K562 (cell line): ENCODE data around the gene KDM2A. TPM values are rescaled to one million over a fixed set of nuclear protein-coding genes. Genes with fewer than 3 reads are reported as not detected.

ENCODE experiments used
- ARHGAP35 ChIP-seq: fragments of 450-650 bp; IDR thresholded peaks from 2 replicates; pipeline ENCODE4 v1.6.1; 2018; ENCODE audit not compliant: partially characterized antibody
- BRD9 ChIP-seq: fragments of 450-650 bp; IDR thresholded peaks from 2 replicates; pipeline ENCODE4 v1.6.1; 2018; ENCODE audit warnings: low read depth; ENCODE audit not compliant: partially characterized antibody
- CEBPG ChIP-seq, 3 experiments: fragments of 200-800 bp in 1 of 3; sonication (Bioruptor generic) in 1 of 3; sonication (generic) in 1 of 3; formaldehyde crosslinking in 1 of 3; IDR thresholded peaks in 2 of 3; conservative IDR thresholded peaks in 1 of 3; 2 replicates each; pipeline versions ENCODE4 v1.6.1 to v1.8.0; 2016 to 2022; ENCODE audit warnings: missing compliant biosample characterization in 2 of 3, missing genetic modification characterization in 2 of 3, mild to moderate bottlenecking in 1 of 3, missing genetic modification reagents in 1 of 3
- DPF2 ChIP-seq: fragments of 450-650 bp; IDR thresholded peaks from 2 replicates; pipeline ENCODE4 v1.6.1; 2016
- ETV1 ChIP-seq: fragments of 450-650 bp; conservative IDR thresholded peaks from 2 replicates; pipeline ENCODE4 v1.6.1; 2016; ENCODE audit warnings: missing genetic modification characterization, control low read depth, low read depth, missing compliant biosample characterization
- FOXJ3 ChIP-seq: sonication (generic); formaldehyde crosslinking; IDR thresholded peaks from 2 replicates; pipeline ENCODE4 v1.4.0; 2020; ENCODE audit warnings: mild to moderate bottlenecking, missing genetic modification reagents
- GTF3C2 ChIP-seq: IDR thresholded peaks from 3 replicates; pipeline ENCODE4 v1.6.1; 2011; ENCODE audit warnings: borderline replicate concordance, mild to moderate bottlenecking, moderate library complexity; ENCODE audit not compliant: insufficient read length; ENCODE audit errors: extremely low read depth
- HIVEP1 ChIP-seq: fragments of 250-450 bp; sonication (Bioruptor Pico); IDR thresholded peaks from 2 replicates; pipeline ENCODE4 v1.4.0; 2020; ENCODE audit warnings: mild to moderate bottlenecking
- HMBOX1 ChIP-seq: sonication (generic); IDR thresholded peaks from 2 replicates; pipeline ENCODE4 v1.6.1; 2016
- KDM1A ChIP-seq, 2 experiments: fragments of 450-650 bp; IDR thresholded peaks; 2 replicates each; pipeline ENCODE4 v1.6.1; 2016; ENCODE audit warnings: mild to moderate bottlenecking in 2 of 2
- MYNN ChIP-seq, 2 experiments: sonication (generic); formaldehyde crosslinking in 1 of 2; IDR thresholded peaks; 2 replicates each; pipeline versions ENCODE4 v1.5.0 to v1.6.1; 2016 to 2020; ENCODE audit warnings: antibody characterized with exemption in 1 of 2, missing genetic modification reagents in 1 of 2
- NCOR1 ChIP-seq: fragments of 450-650 bp; IDR thresholded peaks from 2 replicates; pipeline ENCODE4 v1.6.1; 2016; ENCODE audit warnings: mild to moderate bottlenecking, moderate library complexity
- POLR2G ChIP-seq: fragments of 200-400 bp; formaldehyde crosslinking; IDR thresholded peaks from 2 replicates; pipeline ENCODE4 v1.6.1; 2017; ENCODE audit warnings: low read depth, mild to moderate bottlenecking, antibody characterized with exemption, low read length, moderate library complexity
- PURB ChIP-seq: sonication (generic); formaldehyde crosslinking; IDR thresholded peaks from 2 replicates; pipeline ENCODE4 v1.9.0; 2021; ENCODE audit warnings: low read depth, mild to moderate bottlenecking, missing genetic modification reagents
- SRSF1 ChIP-seq: fragments of 200-400 bp; formaldehyde crosslinking; IDR thresholded peaks from 2 replicates; pipeline ENCODE4 v1.6.1; 2017; ENCODE audit warnings: mild to moderate bottlenecking, low read depth, low read length, moderate library complexity
- TGIF2 ChIP-seq: sonication (generic); formaldehyde crosslinking; IDR thresholded peaks from 2 replicates; pipeline ENCODE4 v1.8.1; 2022; ENCODE audit warnings: mild to moderate bottlenecking, missing genetic modification reagents, moderate library complexity
- ZNF695 ChIP-seq: fragments of 450-650 bp; formaldehyde crosslinking; IDR thresholded peaks from 2 replicates; pipeline ENCODE4 v1.4.0; 2020; ENCODE audit warnings: mild to moderate bottlenecking, moderate library complexity
- polyA plus RNA-seq, 8 experiments: library from polyadenylated mRNA; depleted of rRNA in 4 of 8; stranded (reverse) in 5 of 8; unstranded in 3 of 8; fragments of >200 nt; fragmentation: Nextera tagmentation in 2 of 8; fragmentation: Illumina TruSeq in 1 of 8; extraction: Ambion mirVana in 2 of 8; extraction: Trizol in 1 of 8; gene quantifications; 2 replicates each; pipeline versions ENCODE4 v1.2.1 to v1.2.3, GENCODE V29; 2011 to 2014; ENCODE audit warnings: inconsistent platforms in 1 of 8, missing spikeins in 1 of 8
- total RNA-seq, 7 experiments: library from RNA; depleted of rRNA in 6 of 7; stranded (reverse); fragments of >200 nt in 6 of 7; fragmentation: Illumina TruSeq in 2 of 7; extraction: Trizol in 2 of 7; gene quantifications; 2 replicates each; pipeline versions ENCODE4 v1.2.1 to v1.2.3, GENCODE V29; 2011 to 2021; ENCODE audit warnings: low replicate concordance in 1 of 7
- TF ChIP-seq, protein P1 (sequence below): conservative IDR thresholded peaks from 2 replicates; pipeline ENCODE4 v1.6.1; 2011; ENCODE audit warnings: low read depth, mild to moderate bottlenecking, low read length; ENCODE audit not compliant: control insufficient read depth
- TF ChIP-seq, protein P2 (sequence below): sonication (generic); formaldehyde crosslinking; IDR thresholded peaks from 2 replicates; pipeline ENCODE4 v1.8.1; 2022; ENCODE audit warnings: missing genetic modification reagents

KDM2A gene
- total and polyA plus RNA-seq, 9 of the 15 experiments (the other 6 are each of a cell fraction or from before 2014, with no cell fraction given) = 5.0 to 39.3 (median 21.3) TPM

GRCh38 chr11:67120881-67121710 lies 2.0 kb downstream of the KDM2A start (continued):
- TF ChIP-seq MYNN (IDR thresholded peaks at IDR 0.05) (peak; percentile 77), MYNN (CRISPR knock-in tag; IDR thresholded peaks at IDR 0.05) (no peak), HMBOX1 (peak; percentile 21; the same call in 1 of the 2 replicates), ARHGAP35 (no peak), POLR2G (no peak), CEBPG (CRISPR knock-in tag; IDR thresholded peaks at IDR 0.05) (no peak), CEBPG (tag; conservative IDR thresholded peaks at IDR 0.05 in 1 of 2, IDR thresholded peaks at IDR 0.05 in 1 of 2) (peak in 1 of 2 experiments; percentile 60; a peak in 1 of 4 replicates), ETV1 (tag) (no peak), PURB (CRISPR knock-in tag) (no peak), ZNF695 (no peak), BRD9 (no peak), DPF2 (no peak), GTF3C2 (no peak), NCOR1 (no peak), SRSF1 (no peak), KDM1A (IDR thresholded peaks at IDR 0.05) (no peak), FOXJ3 (no peak), HIVEP1 (CRISPR knock-in tag) (no peak), TGIF2 (CRISPR knock-in tag) (no peak)
- TF ChIP-seq, protein P1, sequence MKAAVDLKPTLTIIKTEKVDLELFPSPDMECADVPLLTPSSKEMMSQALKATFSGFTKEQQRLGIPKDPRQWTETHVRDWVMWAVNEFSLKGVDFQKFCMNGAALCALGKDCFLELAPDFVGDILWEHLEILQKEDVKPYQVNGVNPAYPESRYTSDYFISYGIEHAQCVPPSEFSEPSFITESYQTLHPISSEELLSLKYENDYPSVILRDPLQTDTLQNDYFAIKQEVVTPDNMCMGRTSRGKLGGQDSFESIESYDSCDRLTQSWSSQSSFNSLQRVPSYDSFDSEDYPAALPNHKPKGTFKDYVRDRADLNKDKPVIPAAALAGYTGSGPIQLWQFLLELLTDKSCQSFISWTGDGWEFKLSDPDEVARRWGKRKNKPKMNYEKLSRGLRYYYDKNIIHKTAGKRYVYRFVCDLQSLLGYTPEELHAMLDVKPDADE = no peak
- TF ChIP-seq, protein P2, sequence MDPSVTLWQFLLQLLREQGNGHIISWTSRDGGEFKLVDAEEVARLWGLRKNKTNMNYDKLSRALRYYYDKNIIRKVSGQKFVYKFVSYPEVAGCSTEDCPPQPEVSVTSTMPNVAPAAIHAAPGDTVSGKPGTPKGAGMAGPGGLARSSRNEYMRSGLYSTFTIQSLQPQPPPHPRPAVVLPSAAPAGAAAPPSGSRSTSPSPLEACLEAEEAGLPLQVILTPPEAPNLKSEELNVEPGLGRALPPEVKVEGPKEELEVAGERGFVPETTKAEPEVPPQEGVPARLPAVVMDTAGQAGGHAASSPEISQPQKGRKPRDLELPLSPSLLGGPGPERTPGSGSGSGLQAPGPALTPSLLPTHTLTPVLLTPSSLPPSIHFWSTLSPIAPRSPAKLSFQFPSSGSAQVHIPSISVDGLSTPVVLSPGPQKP = no peak
